ENCODE measurements around the gene PICK1.
"Not testable (repeated sequence)": the region's sequence is repeated elsewhere in the genome, so short reads cannot be mapped to it uniquely, and the experiment has no call there.

DNA sequence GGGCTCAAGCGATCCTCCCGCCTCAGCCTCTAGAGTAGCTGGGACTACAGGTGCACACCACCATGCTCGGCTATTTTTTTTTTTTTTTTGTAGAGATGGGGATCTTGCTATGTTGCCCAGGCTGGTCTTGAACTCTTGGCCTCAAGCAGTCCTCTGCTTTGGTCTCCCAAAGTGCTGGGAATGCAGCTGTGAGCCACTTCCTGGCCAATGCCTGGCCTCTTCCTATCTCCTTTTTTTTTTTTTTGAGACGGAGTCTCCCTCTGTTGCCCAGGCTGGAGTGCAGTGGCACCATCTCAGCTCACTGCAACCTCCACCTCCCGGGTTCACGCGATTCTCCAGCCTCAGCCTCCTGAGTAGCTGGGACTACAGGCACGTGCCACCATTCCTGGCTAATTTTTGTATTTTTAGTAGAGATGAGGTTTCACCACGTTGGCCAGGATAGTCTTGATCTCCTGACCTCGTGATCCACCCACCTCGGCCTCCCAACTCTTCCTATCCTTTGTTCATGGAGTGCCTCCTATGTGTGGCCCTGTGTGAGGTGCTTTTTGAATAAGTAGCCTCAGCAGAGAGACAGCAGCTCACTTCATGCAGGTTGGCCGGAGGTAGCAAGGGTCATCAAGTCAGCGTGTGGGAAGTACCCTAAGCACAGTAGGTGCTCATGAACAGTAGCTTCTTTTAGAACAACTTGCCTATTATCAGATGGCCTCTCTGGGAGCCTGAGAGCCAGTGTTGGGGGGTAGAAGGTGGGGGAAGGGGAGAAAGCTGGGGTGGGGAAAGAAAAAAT is 19.6 kb upstream of the PICK1 start:
- TF ChIP-seq, protein P1, sequence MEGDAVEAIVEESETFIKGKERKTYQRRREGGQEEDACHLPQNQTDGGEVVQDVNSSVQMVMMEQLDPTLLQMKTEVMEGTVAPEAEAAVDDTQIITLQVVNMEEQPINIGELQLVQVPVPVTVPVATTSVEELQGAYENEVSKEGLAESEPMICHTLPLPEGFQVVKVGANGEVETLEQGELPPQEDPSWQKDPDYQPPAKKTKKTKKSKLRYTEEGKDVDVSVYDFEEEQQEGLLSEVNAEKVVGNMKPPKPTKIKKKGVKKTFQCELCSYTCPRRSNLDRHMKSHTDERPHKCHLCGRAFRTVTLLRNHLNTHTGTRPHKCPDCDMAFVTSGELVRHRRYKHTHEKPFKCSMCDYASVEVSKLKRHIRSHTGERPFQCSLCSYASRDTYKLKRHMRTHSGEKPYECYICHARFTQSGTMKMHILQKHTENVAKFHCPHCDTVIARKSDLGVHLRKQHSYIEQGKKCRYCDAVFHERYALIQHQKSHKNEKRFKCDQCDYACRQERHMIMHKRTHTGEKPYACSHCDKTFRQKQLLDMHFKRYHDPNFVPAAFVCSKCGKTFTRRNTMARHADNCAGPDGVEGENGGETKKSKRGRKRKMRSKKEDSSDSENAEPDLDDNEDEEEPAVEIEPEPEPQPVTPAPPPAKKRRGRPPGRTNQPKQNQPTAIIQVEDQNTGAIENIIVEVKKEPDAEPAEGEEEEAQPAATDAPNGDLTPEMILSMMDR (IDR thresholded peaks at IDR 0.05): not testable (repeated sequence)
- TF ChIP-seq POLR2A (IDR thresholded peaks at IDR 0.05): not testable (repeated sequence)
